Naive thymus-derived CD8-positive, alpha-beta T cell (primary cell): ENCODE results near the gene CLEC16A. TPM values are rescaled to one million over a fixed set of nuclear protein-coding genes. Genes with fewer than 3 reads are reported as not detected.
"Not testable (repeated sequence)": the region's sequence is repeated elsewhere in the genome, so short reads cannot be mapped to it uniquely, and the experiment has no call there.

ENCODE experiments used
- ATAC-seq, 2 donors: fragments of 150-1000 bp; cut with Tn5 transposase in 1 of 2; sonication (Bioruptor Pico), chemical (Tn5 transposase) in 1 of 2; 1 replicate in 1 of 2; 2 replicates in 1 of 2; pipeline ENCODE4 v1.10.0; 2021; ENCODE audit warnings: mild to moderate bottlenecking in 2 of 2, moderate library complexity in 2 of 2
- POLR2A ChIA-PET: fragments of 350-600 bp; sonication (Branson Sonifier 250); formaldehyde crosslinking; loops from one replicate; lab custom pipeline; 2021; ENCODE audit warnings: antibody characterized with exemption; lab: Charles Lee
- DNase-seq, 10 donors: peaks; one replicate each; pipeline versions ENCODE4 v3.0.0 to v3.0.0-alpha.2; 2020 to 2022
- H3K27ac Mint-ChIP-seq, 10 donors: one replicate each; pipeline ENCODE4 v1.8.0; 2020 to 2022; ENCODE audit warnings: mild to moderate bottlenecking in 10 of 10, mixed read lengths in 10 of 10, moderate library complexity in 4 of 10, inconsistent platforms in 1 of 10
- H3K27me3 Mint-ChIP-seq, 5 donors: one replicate each; pipeline ENCODE4 v1.8.0; 2021 to 2022; ENCODE audit warnings: mixed read lengths in 5 of 5
- H3K36me3 Mint-ChIP-seq, 3 donors: one replicate each; pipeline ENCODE4 v1.8.0; 2020 to 2022; ENCODE audit warnings: mixed read lengths in 3 of 3, mild to moderate bottlenecking in 2 of 3, inconsistent platforms in 1 of 3
- H3K4me1 Mint-ChIP-seq, 4 donors: one replicate each; pipeline ENCODE4 v1.8.0; 2021 to 2022; ENCODE audit warnings: mixed read lengths in 4 of 4
- H3K4me3 Mint-ChIP-seq, 10 donors: one replicate each; pipeline ENCODE4 v1.8.0; 2020 to 2022; ENCODE audit warnings: mild to moderate bottlenecking in 10 of 10, mixed read lengths in 10 of 10, moderate library complexity in 6 of 10, inconsistent platforms in 1 of 10
- H3K9me3 Mint-ChIP-seq, 9 donors: one replicate each; pipeline ENCODE4 v1.8.0; 2020 to 2022; ENCODE audit warnings: mixed read lengths in 9 of 9, mild to moderate bottlenecking in 3 of 9, inconsistent platforms in 1 of 9, moderate library complexity in 1 of 9
- polyA plus RNA-seq, 3 donors: library from polyadenylated mRNA; unstranded; fragments of 300-500 nt; fragmentation: Illumina TruSeq; gene quantifications; one replicate each; pipeline ENCODE4 v1.2.3, GENCODE V29; 2021
- total RNA-seq, 8 experiments: library from RNA in 2 of 8; stranded (reverse) in 2 of 8; gene quantifications; one replicate each; pipeline ENCODE4 v1.2.3 and lab custom pipeline; 2021 to 2026

CLEC16A gene
- total and polyA plus RNA-seq, 5 experiments from 2014 or later = 8.5 to 28.8 (median 19.4) TPM

DNA sequence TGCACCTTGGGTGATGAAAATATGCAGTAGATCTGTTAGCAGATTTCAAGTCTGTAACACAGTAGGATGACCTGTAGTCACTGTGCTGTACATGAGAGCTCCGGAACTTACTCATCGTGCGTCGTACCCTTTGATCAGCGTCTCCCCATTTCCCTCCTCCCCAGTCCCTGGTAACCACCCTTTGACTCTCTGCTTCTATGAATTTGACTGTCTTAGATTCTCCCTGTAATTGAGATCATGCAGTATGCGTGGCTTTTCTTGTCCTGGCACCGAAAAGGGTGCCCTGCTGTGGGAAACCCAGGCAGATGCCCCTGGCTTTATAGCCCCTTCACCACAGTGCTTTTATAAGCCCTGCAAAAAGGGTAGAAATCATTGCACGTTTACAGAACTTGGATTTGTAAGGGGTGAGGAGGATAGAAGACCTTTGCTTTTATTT lies 20.5 kb downstream of the CLEC16A start:
- Mint-ChIP-seq H3K4me1 (peaks cover 17 to 29% (median 23%) of the 10 kb centered on the region in 4 donors), H3K4me3 (peak overlapping the region in 2 of 10 donors; percentile 3 to 49), H3K27me3 (no peaks in the 10 kb centered on the region), H3K36me3 (peaks cover 0 to 60% (median 12%) of the 10 kb centered on the region in 3 donors), H3K9me3 (no peaks in the 10 kb centered on the region), H3K27ac (peak overlapping the region in 3 of 10 donors; percentile 20 to 67 (median 41))
- POLR2A ChIA-PET = interaction anchor here (1.0 kb wide), 1 partner anchor 390 kb away, joined by 3 read pairs; no protein-coding TSS in a partner anchor
- peak; percentile 55 to 63 for ATAC-seq
- DNase-seq = no peak

DNA sequence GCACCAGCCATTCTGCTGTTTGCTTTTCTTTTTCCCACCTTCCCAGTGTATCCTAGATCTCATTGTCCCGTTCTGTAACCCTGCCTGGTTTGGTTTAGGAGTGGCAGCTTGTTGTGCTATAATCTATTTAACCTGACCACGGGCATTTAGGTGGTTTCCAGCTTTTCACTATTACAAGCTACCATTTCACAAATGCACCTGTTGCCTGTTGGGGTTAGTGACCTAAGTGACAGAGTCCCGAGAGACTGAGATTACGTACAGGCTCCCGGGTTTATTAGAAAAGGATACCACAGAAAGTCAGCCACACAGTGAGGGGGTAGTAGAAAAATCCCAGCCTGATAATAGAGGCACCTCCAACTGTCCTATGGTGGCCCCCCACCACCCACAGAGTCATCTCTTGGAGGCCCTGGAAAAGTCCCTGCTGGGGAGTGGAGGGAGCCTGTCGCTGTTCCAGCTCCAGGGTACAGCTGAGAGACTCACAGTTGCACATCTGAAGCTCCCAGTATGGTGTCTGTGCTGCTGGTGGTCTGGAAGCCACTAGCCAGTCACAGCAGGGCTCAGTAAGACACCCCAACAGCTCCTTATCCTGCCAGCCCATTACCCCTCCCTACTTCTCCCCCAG lies 21.2 kb downstream of the CLEC16A start:
- Mint-ChIP-seq H3K9me3 (no peaks in the 10 kb centered on the region), H3K27me3 (no peaks in the 10 kb centered on the region), H3K4me1 (peaks cover 16 to 29% (median 21%) of the 10 kb centered on the region in 4 donors), H3K36me3 (peaks cover 0 to 55% (median 13%) of the 10 kb centered on the region in 3 donors), H3K4me3 (peak overlapping the region in 1 of 10 donors; percentile 2), H3K27ac (peak overlapping the region in 4 of 10 donors; percentile 6 to 83 (median 26))
- POLR2A ChIA-PET = no interaction called here
- DNase-seq = no peak
- no peak for ATAC-seq

DNA sequence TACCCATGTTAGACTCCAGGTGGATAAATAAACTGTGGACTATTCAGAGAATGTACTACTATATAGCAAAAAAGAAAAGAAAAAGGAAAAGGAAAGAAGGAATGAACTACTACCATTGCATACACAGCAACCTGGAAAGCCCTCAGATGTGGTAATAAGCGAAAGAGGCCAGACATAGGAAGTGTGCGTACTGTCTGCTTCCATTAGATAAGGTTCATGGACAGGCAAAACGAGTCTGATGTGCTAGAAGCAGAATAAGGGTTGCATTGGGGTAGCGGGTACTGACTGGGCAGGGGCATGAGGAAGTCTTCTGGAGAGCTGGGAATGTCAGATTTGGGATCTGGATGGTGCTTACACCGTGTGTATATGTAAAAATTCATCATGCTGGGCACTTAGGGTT lies 21.8 kb downstream of the CLEC16A start:
- peak overlapping the region in 1 of 10 donors; percentile 2 for H3K4me3 Mint-ChIP-seq
- peaks cover 17 to 29% (median 22%) of the 10 kb centered on the region in 4 donors for H3K4me1 Mint-ChIP-seq
- no peaks in the 10 kb centered on the region for H3K27me3 Mint-ChIP-seq
- H3K36me3 Mint-ChIP-seq = peaks cover 0 to 55% (median 18%) of the 10 kb centered on the region in 3 donors
- POLR2A ChIA-PET = no interaction called here
- ATAC-seq = no peak
- no peak for DNase-seq
- H3K27ac Mint-ChIP-seq = peak overlapping the region in 6 of 10 donors; percentile 6 to 83 (median 30)
- no peaks in the 10 kb centered on the region for H3K9me3 Mint-ChIP-seq

DNA sequence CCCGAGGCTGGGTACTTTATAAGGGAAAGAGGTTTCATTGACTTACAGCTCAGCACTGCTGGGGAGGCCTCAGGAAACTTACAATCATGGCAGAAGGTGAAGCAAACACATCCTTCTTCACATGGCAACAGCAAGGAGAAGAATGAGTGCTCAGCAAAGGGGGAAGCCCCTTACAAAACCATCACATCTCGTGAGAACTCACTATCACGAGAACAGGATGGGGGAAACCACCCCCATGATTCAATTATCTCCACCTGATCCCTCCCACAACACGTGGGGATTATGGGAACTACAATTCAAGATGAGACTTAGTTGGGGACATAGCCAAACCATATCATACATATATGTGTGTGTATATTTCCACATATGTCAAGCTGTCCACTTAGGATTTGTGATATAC lies 22.2 kb downstream of the CLEC16A start:
- peaks cover 18 to 32% (median 24%) of the 10 kb centered on the region in 4 donors for H3K4me1 Mint-ChIP-seq
- POLR2A ChIA-PET, H3K27me3 Mint-ChIP-seq, ATAC-seq, H3K4me3 Mint-ChIP-seq, DNase-seq, H3K9me3 Mint-ChIP-seq: not testable (repeated sequence)
- H3K27ac Mint-ChIP-seq = peak overlapping the region in 2 of 10 donors; percentile 31 to 45
- peaks cover 0 to 57% (median 16%) of the 10 kb centered on the region in 3 donors for H3K36me3 Mint-ChIP-seq

DNA sequence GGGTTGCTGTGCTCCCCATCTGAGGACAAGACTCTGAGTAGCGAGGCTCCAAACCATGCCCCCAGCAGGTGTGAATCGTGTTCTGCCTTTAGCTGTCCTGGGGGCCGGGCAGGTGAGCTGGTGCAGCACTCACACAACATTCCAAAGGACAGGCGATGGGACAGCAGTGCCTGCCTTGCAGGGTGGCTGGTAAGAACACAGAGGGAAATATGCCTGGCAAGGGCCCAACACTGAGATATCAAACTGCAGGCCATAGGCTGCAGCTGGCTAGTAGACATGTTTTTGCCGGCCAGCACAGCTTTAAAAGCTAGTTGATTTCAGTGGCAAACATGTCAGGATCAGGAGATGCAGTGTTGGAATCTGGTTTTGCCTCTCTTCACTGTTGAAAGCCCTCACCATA lies 23.6 kb downstream of the CLEC16A start:
- H3K9me3 Mint-ChIP-seq = no peaks in the 10 kb centered on the region
- peaks cover 0 to 55% (median 10%) of the 10 kb centered on the region in 3 donors for H3K36me3 Mint-ChIP-seq
- peaks cover 23 to 46% (median 35%) of the 10 kb centered on the region in 4 donors for H3K4me1 Mint-ChIP-seq
- H3K27ac Mint-ChIP-seq = peak overlapping the region in 2 of 10 donors; percentile 9 to 37
- no peaks in the 10 kb centered on the region for H3K27me3 Mint-ChIP-seq
- H3K4me3 Mint-ChIP-seq = no peak overlapping the region
- POLR2A ChIA-PET = interaction anchor here (5.1 kb wide), 1 partner anchor 288 kb away, joined by 33 read pairs; the partner anchor contains the start of gene SOCS1
- DNase-seq = no peak
- no peak for ATAC-seq

DNA sequence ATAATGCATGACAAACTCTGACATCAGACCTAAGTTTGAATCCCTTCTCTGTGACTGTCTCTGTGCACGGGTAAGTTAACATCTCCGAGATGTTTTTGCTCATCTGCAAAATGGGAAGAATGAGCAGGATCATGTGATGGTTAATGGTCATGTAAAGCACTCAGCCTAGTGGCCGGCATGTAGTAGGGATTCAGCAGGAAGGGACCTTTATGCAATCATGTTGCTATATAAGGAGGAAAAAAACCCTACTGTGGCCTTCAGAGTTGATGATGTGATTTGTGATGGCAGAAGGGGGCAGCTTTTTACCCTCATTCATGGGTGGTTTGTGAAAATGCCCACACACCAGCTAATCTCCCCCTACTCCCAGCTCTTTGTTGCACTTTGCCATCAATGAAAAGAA lies 24.1 kb downstream of the CLEC16A start:
- Mint-ChIP-seq H3K27me3 (no peaks in the 10 kb centered on the region), H3K4me3 (no peak overlapping the region), H3K4me1 (peaks cover 22 to 50% (median 39%) of the 10 kb centered on the region in 4 donors), H3K9me3 (no peaks in the 10 kb centered on the region), H3K27ac (peak overlapping the region in 2 of 10 donors; percentile 9 to 84), H3K36me3 (peaks cover 0 to 55% (median 13%) of the 10 kb centered on the region in 3 donors)
- DNase-seq = no peak
- POLR2A ChIA-PET = interaction anchor here (5.1 kb wide), 1 partner anchor 288 kb away, joined by 33 read pairs; the partner anchor contains the start of gene SOCS1
- no peak for ATAC-seq

DNA sequence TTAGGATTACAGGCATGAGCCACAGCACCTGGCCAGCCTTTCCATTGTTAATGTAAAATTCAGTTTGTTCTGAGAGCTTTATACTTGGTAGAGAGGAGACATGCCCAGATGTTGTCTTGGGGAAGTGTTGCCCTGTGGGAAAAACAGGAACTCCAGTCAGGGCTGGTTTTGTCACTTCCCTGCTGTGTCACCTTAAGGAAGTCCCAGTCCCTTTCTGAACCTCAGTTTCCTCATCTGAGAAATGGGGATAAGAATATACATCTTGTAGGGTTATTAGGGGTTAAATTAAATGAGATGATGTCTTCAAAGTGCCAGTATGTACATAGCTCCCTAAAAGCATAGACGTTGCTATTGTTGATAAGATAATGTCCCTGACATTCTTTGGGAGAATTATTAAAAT lies 25.3 kb downstream of the CLEC16A start:
- ATAC-seq (no peak), DNase-seq (no peak)
- Mint-ChIP-seq H3K4me1 (peaks cover 17 to 41% (median 30%) of the 10 kb centered on the region in 4 donors), H3K27ac (no peak overlapping the region), H3K9me3 (no peaks in the 10 kb centered on the region), H3K27me3 (no peaks in the 10 kb centered on the region), H3K4me3 (no peak overlapping the region), H3K36me3 (peaks cover 0 to 53% (median 13%) of the 10 kb centered on the region in 3 donors)
- POLR2A ChIA-PET = interaction anchor here (5.1 kb wide), 1 partner anchor 286 kb away, joined by 33 read pairs; the partner anchor contains the start of gene SOCS1

DNA sequence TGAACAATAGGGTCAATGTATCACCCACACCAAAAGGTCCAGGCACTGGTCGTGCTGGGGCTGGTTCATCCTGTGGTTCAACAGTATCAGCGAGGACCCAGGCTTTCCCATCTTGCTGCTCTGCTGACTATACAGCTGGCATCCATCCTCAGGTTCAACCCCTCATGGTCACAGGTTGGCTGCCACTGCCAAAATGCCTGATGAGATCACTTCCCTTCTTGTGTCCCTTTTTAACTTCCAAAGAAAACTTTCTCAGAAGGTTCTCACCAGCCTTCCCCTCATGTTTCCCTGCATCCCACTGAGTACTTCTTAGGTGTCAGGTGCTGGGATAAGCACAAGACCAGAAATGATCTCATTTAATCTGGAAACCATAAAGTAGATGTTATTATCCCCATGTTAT lies 25.7 kb downstream of the CLEC16A start:
- ATAC-seq (no peak), DNase-seq (no peak)
- POLR2A ChIA-PET = interaction anchor here (5.1 kb wide), 1 partner anchor 286 kb away, joined by 33 read pairs; the partner anchor contains the start of gene SOCS1
- Mint-ChIP-seq H3K9me3 (no peaks in the 10 kb centered on the region), H3K27me3 (no peaks in the 10 kb centered on the region), H3K27ac (peak overlapping the region in 3 of 10 donors; percentile 34 to 59 (median 52)), H3K4me3 (no peak overlapping the region), H3K36me3 (peaks cover 0 to 52% (median 13%) of the 10 kb centered on the region in 3 donors), H3K4me1 (peaks cover 17 to 37% (median 26%) of the 10 kb centered on the region in 4 donors)

DNA sequence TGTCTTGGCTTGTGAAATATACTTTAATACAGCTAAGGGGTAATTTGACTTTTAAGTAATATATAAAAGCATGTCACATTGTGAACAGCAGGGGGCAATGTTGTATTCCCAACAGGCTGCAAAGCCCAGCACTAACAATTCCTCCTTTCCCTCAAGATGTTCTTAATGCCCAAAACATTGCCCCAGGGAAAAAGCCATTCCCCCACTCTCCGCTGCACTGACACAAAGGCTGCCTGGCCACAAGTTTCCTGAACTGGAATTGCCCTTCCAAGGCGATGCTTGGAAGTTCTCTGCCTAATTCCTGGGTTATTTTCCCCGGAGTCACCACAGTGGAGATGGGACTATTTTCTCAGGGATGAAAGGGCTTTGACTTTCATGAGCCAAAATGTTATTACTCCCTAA lies 27.2 kb downstream of the CLEC16A start:
- Mint-ChIP-seq H3K4me1 (peaks cover 10 to 22% (median 20%) of the 10 kb centered on the region in 4 donors), H3K27me3 (no peaks in the 10 kb centered on the region), H3K27ac (no peak overlapping the region), H3K4me3 (no peak overlapping the region), H3K9me3 (no peaks in the 10 kb centered on the region), H3K36me3 (peaks cover 0 to 46% (median 13%) of the 10 kb centered on the region in 3 donors)
- POLR2A ChIA-PET = interaction anchor here (0.6 to 5.1 kb wide), 2 partner anchors 285 to 684 kb away, joined by 4 to 33 read pairs; partner anchors contain the start of gene SOCS1
- DNase-seq (peak in 5 of 10 donors; percentile 26 to 56 (median 49)), ATAC-seq (peak in 1 of 2 donors; percentile 53)

DNA sequence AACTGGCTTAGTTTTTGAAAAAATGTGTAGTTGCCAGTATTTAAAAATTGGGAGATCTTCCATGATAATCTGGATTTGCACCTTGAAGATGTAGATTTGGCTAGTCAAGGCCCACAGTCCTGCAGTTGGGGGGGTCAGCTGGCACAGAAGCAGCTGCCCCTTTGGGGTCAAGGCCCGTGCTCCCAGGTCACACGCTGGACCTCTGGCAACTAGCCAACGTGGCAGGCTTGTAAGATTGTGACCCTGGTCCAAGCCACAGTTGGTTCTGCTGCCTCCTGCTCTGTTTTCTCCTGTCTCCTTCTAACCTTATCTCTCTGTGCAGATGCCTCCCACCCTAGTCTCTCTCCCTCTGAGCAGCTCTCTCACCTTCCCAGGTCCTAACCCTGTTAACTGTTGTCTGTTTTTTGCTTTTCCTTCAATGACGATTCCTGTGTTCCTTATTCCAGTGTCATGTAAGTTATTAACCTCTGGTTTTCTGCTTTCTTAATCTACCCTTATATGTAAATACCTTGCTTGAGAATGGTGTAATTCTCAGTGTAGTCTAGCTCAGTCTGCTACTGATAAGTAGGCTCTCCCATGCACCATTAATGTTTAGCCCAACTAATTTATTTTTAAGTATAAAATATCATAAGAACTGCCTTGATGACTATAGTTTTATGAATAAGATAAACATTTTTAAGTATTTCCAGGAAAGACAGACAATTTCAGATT lies 27.9 kb downstream of the CLEC16A start:
- ATAC-seq = no peak
- Mint-ChIP-seq H3K4me3 (no peak overlapping the region), H3K27ac (peak overlapping the region in 3 of 10 donors; percentile 27 to 54 (median 38)), H3K27me3 (no peaks in the 10 kb centered on the region), H3K4me1 (peaks cover 10 to 22% (median 19%) of the 10 kb centered on the region in 4 donors), H3K36me3 (peaks cover 0 to 48% (median 14%) of the 10 kb centered on the region in 3 donors), H3K9me3 (no peaks in the 10 kb centered on the region)
- DNase-seq = no peak
- POLR2A ChIA-PET = interaction anchor here (5.1 kb wide), 1 partner anchor 284 kb away, joined by 33 read pairs; the partner anchor contains the start of gene SOCS1

DNA sequence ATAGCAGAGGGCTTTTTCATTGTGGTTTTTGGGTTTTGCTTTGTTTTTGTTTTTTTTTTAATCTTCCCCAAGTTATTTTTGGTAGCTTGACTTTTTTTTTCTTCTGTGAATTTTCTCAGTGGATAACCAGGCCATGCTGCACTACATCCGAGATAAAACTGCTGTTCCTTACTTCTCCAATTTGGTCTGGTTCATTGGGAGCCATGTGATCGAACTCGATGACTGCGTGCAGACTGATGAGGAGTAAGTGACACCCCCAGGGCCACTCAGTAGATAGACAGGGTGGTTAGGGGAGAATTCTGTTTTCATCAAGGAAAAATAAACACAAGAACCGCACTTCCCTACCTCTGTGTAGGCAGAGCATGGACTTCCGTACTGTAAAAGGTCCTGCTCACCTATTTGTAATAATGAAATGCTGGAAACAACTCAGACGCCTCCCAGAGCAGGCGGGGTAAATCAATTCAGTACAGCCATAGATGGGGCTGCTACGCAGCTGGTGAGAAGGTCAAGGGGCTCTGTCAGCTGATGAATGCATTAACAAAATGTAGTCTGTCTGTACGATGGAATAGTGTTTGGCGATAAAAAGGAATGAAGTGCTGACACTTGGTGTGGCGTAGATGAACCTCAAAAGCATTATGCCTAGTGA lies 28.6 kb downstream of the CLEC16A start:
- Mint-ChIP-seq H3K36me3 (peaks cover 0 to 53% (median 14%) of the 10 kb centered on the region in 3 donors), H3K27ac (peak overlapping the region in 2 of 10 donors; percentile 8 to 63), H3K4me3 (no peak overlapping the region), H3K9me3 (no peaks in the 10 kb centered on the region), H3K4me1 (peaks cover 13 to 27% (median 23%) of the 10 kb centered on the region in 4 donors), H3K27me3 (no peaks in the 10 kb centered on the region)
- POLR2A ChIA-PET = interaction anchor here (5.1 kb wide), 1 partner anchor 283 kb away, joined by 33 read pairs; the partner anchor contains the start of gene SOCS1
- ATAC-seq (no peak), DNase-seq (no peak)

DNA sequence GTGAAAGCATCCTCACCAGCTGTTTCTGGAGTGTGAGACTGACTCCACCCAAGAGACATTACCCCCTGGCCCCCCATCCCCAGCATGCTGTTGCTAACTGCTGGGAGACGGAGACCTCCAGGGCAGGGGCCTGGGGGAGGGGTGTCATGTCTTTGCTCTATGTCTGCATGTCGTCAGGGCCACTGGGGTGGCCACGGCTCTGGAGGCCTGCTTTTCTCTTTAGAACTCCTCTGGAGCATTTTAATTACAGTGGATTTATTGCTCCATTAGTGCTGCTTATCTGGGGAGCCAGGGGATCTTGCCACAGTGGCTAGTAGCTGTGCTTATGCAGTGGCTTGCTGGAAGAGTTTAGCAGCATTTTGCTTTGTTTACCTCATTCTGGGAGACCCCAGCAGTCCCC lies 32.3 kb downstream of the CLEC16A start:
- ATAC-seq (no peak), DNase-seq (no peak)
- H3K27ac Mint-ChIP-seq = no peak overlapping the region
- H3K9me3 Mint-ChIP-seq = no peaks in the 10 kb centered on the region
- H3K4me1 Mint-ChIP-seq = peaks cover 8 to 24% (median 18%) of the 10 kb centered on the region in 4 donors
- H3K4me3 Mint-ChIP-seq = no peak overlapping the region
- POLR2A ChIA-PET = no interaction called here
- H3K27me3 Mint-ChIP-seq = no peaks in the 10 kb centered on the region
- H3K36me3 Mint-ChIP-seq = peaks cover 0 to 67% (median 18%) of the 10 kb centered on the region in 3 donors
